ENCODE measurements around the gene ARHGDIB. TPM values are rescaled to one million over a fixed set of nuclear protein-coding genes. Genes with fewer than 3 reads are reported as not detected.

The ARHGDIB gene
- total RNA-seq, 1 donor, result 759 TPM

DNA sequence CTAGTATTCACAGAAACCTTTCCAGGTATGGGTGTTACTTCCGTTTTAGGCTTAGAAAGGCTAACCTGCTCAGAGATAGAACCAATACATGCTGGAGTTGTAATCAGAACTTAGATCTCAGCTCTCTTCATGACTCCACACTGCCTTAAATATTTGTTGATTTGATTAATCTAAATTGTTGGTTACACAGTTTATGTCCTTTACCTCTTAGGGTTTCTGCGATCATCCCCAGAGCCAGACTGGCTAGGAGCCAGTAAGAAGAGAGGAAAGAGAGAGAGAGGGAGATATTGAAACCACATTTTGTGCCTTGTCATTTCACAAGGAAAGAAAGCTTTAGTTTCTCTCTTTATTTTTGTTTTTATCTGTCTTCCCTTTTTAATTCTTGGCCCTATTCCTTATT lies 58.9 kb downstream of the ARHGDIB start:
- peak in 1 of 3 donors; percentile 47 for DNase-seq (ENCODE audit: low read depth in 2 of 3, low spot score in 2 of 3)

DNA sequence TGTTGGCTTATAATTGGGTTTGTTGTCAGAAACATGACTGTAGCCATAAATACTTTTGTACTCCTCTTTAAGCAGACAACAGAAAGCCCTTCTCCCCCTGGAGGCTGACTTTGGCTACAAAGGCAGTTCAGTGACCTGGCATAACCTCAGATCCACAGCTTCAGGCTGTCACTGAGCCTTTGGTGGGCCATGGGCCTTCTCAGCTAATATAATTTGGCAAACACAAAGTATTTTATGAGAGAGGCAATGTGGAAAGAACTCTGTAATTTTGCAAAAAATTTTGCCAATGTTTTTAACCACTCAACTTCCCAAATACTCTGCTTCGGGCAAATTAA lies 60.2 kb downstream of the ARHGDIB start:
- peak in 1 of 3 donors; percentile 20 for DNase-seq (ENCODE audit: low read depth in 2 of 3, low spot score in 2 of 3)

DNA sequence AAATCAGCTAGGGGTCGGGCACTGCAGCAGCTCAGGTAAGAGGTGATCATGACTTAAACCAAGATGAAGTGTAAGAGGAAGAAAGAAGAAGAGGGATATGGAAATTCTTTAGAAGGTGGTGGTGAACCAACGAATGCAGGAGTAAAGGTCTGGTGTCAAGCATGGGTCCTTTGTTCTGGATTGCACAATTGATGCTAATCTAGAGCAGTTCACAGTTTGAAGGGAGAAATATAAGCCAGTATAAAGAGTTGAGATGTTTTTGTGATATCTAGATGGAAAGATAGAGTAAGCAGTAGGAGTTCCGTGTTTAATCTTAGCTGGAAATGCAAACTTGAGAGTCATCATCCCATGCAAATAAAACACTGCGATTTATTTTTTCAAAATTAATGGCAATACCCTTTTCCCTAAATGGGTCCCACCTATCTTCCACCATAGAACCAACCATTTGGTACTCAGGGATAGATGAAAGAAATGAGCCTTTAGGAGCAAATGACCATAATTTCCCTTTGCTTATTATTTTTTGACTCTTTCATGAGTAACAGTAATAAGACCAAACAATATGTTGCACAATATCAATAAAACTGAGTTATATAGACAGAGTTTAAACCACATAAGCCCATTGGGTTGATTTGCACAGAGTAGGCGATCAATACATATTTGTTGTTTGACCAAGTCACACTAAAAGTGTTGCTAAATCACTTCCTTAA lies 60.7 kb downstream of the ARHGDIB start:
- DNase-seq (ENCODE audit: low read depth in 2 of 3, low spot score in 2 of 3), result no peak

DNA sequence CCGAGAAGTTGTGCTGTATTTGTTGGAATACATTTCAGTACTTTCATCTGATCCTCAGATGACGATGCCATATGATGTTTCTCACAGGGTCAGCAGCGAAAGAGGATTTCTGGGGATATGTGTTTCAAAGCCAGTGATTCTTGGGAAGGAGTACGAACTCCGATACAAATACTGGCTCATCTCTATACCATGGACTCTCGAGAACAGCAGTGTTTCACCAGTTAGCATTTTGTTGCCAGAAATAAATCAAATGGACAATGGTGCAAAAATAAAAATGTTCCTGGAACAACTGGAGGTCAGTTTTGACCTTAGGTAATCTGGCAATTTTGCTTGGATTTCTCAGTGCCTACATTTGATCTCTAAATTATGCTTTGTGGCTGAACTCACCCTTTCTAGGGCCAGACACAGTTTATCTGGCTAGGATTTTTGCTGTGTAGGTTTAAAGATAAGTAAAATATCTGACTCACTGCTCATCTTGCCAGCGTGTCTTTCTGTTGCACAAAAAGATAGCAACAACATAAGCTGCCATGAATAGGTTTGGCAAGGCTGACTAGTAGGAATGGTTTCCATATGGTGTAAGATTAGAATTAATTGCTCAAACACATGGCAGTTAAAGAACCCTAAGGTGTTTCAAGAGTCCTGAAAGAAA lies 64.8 kb downstream of the ARHGDIB start:
- no peak for DNase-seq (ENCODE audit: low read depth in 2 of 3, low spot score in 2 of 3)

DNA sequence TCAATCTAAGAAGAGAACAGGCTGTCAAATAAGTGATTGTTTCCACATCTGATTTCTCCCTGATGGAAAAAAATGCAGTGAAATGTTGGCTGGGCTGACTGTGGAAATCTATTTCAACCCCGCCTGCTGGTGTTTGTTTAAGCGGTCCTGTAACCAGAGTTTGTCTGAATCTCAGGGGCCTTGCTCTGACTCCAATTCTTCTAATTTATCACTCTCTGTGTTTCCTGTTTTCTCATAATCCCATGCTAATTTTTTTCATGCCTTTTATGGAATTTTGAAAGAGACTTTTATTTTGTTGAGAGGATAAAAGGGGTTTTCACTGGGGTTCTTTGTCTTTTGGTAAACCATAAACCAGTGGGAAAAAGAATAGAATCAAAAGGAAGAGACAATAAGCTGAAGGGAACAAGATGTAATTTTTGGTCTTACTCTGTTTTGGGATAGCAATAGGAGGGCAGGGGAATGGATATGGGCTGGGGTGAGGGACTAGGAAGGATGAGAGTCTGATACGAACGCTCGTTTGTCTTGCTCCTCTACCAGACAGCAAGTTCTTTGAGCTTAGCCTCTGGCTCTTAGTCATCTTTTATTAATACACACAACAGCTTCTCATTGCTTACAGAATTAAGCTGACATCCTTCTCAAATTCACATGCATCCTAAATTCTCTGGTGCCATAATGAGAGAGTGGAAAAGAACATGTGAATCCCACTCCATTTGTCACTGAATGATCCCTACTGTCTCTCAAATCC lies 67.7 kb downstream of the ARHGDIB start:
- DNase-seq (ENCODE audit: low read depth in 2 of 3, low spot score in 2 of 3), result no peak

DNA sequence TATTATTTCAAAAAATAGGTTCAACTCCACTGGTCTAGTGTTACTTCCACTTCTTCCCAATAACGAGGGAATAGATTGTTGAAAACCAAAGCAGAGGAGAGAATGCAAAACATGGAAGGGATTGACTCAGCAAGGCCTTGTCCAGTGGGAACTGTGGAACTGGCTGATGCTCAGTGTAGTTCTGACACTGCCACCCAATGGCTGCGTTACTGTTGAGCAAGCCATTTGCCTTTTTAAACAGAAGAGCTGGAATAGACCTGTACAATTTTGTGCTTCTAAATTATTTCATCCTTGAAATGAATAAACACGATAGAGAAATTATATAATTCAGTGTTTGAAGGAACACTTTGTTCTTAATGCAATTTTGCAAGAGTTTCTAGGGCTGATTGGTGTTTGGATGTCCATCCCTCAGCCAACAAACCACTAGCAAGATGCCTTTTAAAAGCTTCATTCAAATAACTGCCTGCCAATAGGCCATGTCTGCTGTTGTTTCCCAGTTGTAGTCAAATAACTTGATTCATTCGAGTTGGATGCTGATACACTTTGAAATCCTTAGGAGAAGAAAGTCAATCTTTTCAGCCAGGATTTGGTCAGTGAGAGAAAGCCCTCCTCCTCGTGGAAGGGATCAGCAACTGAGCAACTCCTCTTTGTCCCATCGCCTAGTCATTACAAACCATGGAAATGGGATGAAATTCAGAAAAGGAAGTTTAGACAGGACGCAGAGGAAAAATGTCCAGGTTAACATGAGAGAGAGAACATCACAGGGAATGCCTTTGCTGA lies 68.5 kb downstream of the ARHGDIB start:
- no peak for DNase-seq (ENCODE audit: low read depth in 2 of 3, low spot score in 2 of 3)

Other genes starting within 250 kb of the ARHGDIB start
- gene WBP11, start 158.1 kb downstream of the ARHGDIB start, total RNA-seq, result 6.5 TPM
- gene C12orf60, start 157.9 kb downstream of the ARHGDIB start, total RNA-seq, result 0.27 TPM
- not detected for gene SMCO3, start 147.4 kb downstream of the ARHGDIB start, total RNA-seq
- gene ART4, start 118.1 kb downstream of the ARHGDIB start, total RNA-seq, result 0.27 TPM
- gene MGP, start 75.7 kb downstream of the ARHGDIB start, total RNA-seq, result under 0.01 TPM
- 1.3 TPM for gene ERP27, start 23.1 kb downstream of the ARHGDIB start, total RNA-seq
- under 0.01 TPM for gene PDE6H, start 11.4 kb upstream of the ARHGDIB start, total RNA-seq